HG02938 (cell line): Measurements from ENCODE around the gene GABARAP.
A peak's percentile ranks its signal among the peaks of the same experiment; 100 is the strongest.

ENCODE experiments used
- ATAC-seq: cut with Tn5 transposase; IDR thresholded peaks from one replicate; pipeline ENCODE4 v1.9.1; 2021; ENCODE audit warnings: mild to moderate bottlenecking, moderate library complexity; ENCODE audit not compliant: unreplicated experiment

Gene GABARAP

GRCh38 chr17:7241783-7242716, at the start of gene GABARAP:
Gene GABARAP, minus strand, starts transcription at chr17:7242449. Its CDS starts 119 bp downstream, at chr17:7242330.
- peak; percentile 34 for ATAC-seq

DNA sequence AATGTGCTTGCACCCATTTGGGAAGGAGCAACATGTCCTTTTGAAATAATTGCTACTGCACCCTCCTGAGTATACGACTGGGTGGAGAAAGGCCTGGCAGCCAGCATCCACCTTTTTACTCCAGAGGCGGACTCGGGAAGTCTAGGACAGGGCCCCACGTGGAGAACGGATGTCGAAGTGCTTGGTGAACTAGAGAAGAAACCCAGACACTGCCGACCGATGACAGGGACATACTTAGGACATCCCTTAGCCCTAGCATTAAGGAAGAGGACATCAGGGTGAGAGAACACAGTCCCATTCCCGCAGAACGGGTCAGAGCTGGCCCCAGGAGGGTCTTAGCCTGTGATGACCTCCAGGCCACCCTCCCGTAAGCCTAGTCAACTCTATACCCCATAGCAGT, 48.4 kb upstream of the GABARAP start:
- ATAC-seq = no peak

DNA sequence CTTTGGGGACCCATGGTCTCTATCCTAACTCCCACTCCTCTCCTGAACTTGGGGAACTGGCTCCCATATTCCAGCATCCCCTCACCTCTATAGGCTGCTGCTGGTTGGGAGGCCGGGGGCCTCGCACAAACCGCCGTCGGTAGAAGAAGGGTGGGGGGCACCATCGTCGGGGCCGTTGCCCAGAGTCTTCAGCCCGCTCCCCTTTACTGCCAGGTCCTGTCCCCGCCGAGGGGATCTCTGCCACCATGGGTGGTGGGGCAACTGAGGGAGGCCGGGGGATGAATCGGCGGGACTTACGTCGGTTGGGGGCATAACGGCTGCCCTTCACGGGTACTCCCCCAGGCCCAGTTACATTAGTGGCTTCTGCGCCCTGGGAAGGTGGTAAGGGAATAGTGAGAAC, 47.9 kb upstream of the GABARAP start:
- ATAC-seq = no peak

DNA sequence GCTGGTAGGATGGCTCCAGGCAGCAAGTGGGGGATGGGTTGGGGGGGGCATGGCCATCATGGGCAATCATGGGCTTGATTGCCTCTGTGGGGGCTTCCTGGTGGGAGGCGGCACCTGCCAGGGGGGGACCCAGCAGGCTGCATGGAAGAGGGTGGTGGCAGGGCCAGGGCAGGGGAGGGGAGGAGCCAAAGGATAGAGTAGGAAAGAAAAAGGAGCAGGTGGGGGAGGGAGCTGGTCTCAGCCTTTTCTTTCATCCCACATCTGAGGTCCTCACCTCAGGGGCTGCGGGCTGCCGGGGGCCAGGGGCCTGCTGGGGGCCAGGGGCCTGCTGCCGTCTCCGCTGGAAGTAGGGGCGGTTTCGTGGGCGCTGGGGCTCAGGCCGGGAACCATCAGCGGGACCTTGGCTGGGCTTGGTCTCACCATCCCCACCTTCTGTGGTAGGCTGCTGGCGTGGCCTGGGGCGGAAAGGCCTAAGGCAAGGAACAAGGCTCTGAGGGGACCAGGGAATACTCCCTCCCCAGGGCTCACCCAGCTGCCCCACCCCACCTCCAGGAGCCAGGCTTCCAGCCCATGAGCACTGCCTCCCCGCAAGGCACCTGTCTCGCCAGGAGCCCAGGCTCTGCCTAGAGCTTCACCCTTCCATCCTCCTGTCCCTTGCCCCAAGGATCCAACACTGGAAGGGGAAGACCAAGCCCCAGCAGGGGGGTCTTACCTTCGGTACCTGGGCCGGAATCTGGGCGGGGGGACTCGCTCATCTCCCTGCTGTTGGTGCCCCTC, 47.2 kb upstream of the GABARAP start:
- ATAC-seq = no peak

DNA sequence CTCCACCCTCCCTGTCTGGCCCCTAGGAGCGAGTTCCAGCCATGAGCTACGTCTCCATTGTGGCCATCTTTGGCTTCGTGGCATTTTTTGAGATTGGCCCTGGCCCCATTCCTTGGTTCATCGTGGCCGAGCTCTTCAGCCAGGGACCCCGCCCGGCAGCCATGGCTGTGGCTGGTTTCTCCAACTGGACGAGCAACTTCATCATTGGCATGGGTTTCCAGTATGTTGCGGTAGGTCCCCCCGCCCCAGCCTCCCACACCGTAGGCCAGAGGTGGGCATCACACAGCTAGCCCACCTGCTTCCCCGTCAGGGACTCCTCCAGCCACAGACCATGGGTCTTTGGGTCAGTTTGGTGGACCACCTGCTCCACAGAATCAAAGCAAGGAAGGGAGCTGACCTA, 43.4 kb upstream of the GABARAP start:
- no peak for ATAC-seq

GRCh38 chr17:7284911-7285310, 42.7 kb upstream of the GABARAP start:
- no peak for ATAC-seq

GRCh38 chr17:7283471-7284216, 41.4 kb upstream of the GABARAP start:
- no peak for ATAC-seq

DNA sequence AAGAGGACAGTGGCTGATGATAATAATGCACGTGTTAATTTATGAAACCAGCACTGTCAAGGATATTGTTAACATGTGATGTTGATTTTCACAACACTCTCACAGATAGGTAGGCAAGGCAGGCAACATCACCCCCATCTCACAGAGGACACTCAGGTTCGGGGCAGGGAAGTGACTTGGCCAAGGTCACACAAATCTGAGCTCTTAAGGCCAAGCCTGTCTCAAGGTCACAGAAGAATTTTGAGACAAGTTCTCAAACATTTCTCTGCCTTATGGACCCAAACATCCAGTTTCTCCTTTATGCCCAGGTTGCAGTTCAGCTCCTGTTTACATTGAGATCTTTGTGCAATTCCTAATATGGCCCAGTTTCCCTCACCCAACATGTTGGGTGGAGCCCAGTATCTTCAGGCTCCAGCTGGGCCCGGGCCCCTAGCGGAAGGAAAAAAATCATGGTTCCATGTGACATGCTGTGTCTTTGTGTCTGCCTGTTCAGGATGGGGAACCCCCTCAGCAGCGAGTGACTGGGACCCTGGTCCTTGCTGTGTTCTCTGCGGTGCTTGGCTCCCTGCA, 40.6 kb upstream of the GABARAP start:
- no peak for ATAC-seq

GRCh38 chr17:7281953-7282751, 39.9 kb upstream of the GABARAP start:
- ATAC-seq = no peak

DNA sequence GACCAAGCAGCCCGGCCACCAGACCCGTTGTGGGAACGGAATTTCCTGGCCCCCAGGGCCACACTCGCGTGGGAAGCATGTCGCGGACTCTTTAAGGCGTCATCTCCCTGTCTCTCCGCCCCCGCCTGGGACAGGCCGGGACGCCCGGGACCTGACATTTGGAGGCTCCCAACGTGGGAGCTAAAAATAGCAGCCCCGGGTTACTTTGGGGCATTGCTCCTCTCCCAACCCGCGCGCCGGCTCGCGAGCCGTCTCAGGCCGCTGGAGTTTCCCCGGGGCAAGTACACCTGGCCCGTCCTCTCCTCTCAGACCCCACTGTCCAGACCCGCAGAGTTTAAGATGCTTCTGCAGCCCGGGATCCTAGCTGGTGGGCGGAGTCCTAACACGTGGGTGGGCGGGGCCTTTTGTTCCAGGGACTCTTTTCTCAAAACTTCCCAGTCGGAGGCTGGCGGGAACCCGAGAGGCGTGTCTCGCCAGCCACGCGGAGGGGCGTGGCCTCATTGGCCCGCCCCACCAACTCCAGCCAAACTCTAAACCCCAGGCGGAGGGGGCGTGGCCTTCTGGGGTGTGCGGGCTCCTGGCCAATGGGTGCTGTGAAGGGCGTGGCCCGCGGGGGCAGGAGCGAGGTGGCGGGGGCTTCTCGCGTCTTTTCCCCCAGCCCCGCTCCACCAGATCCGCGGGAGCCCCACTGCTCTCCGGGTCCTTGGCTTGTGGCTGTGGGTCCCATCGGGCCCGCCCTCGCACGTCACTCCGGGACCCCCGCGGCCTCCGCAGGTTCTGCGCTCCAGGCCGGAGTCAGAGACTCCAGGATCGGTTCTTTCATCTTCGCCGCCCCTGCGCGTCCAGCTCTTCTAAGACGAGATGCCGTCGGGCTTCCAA, 39.1 kb upstream of the GABARAP start, which contains the start of gene SLC2A4:
SLC2A4 (plus strand) TSS at position 645 of the 879 bp plus-strand sequence; CDS start at position 862, 217 bp downstream.
- ATAC-seq = peak; percentile 43

DNA sequence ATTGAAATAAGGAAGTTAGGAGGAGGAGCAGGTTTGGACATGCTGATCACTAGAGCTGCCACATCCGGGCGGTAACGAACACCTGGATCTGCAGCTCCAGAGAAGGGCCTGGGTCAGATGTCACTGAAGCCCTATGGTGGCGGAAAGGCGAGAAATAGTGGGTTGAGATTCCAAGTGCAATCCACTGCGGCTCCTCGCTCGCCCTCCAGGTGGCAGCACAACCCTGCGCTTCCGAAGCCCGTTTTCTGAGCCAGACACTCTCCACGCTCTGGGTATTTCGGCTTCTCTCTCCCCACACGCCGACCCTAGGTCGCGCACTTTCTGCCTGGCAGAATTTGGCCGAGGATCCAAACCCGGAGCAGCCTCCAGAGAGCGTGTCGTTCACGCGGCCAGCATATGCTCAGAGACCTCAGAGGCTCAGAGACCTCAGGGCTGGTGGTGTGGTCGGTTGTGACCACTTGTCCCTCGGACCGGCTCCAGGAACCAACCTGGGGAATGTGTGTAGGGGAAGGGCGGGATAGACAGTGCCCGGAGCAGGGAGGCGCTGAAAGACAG, 38.3 kb upstream of the GABARAP start:
- peak; percentile 61 for ATAC-seq

GRCh38 chr17:7279448-7279847, 37.2 kb upstream of the GABARAP start:
- ATAC-seq = no peak

DNA sequence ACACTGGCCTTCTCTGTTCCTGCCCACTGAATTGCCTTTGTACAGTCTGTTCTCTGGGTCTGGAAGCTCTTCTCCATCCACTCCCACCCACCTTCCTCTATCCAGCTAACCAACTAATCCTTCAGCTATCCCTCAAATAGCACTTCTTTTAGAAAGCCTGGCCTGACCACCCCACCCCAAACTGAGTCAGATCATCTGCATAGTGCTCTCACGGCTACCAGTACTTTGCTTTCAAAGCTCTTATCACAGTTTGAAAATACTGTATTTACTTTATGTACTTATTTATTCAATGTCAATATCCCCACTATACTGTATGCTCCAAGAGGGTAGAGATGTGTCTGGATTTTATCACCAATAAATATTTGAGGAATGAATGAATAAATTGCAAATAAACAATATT, 24.5 kb upstream of the GABARAP start:
- ATAC-seq = no peak

GRCh38 chr17:7263801-7264078, 21.5 kb upstream of the GABARAP start:
- ATAC-seq = no peak

GRCh38 chr17:7262935-7263800, 20.9 kb upstream of the GABARAP start:
- no peak for ATAC-seq

GRCh38 chr17:7262192-7262934, 20.1 kb upstream of the GABARAP start, which contains the start of gene CLDN7:
Gene CLDN7, minus strand, starts transcription at chr17:7262478. Its CDS starts 435 bp downstream, at chr17:7262043.
- no peak for ATAC-seq
